CD4-positive, alpha-beta T cell treated with Interleukin-15 for 1 hour (primary cell): Measurements from ENCODE around the gene ME1.

Experiments
- DNase-seq: peaks from one replicate; pipeline ENCODE4 v3.0.0-alpha.2; 2020

The ME1 gene

GRCh38 chr6:83185096-83185495, 245.8 kb downstream of the ME1 start:
- DNase-seq, result no peak

- DNase-seq, result no peak
Measured at GRCh38 chr6:83183082-83183828, 247.6 kb downstream of the ME1 start.

GRCh38 chr6:83182114-83182513, 248.7 kb downstream of the ME1 start:
- DNase-seq, result no peak

- no peak for DNase-seq
Measured at GRCh38 chr6:83180426-83180950, 250.4 kb downstream of the ME1 start.

GRCh38 chr6:83176246-83176645, 254.6 kb downstream of the ME1 start:
- DNase-seq, result no peak

GRCh38 chr6:83169511-83169910, 261.3 kb downstream of the ME1 start:
- DNase-seq, result no peak

- no peak for DNase-seq
Measured at GRCh38 chr6:83169106-83169505, 261.7 kb downstream of the ME1 start.

- DNase-seq, result no peak
Measured at GRCh38 chr6:83168556-83168955, 262.3 kb downstream of the ME1 start.

GRCh38 chr6:83167726-83168278, 263.0 kb downstream of the ME1 start:
- DNase-seq, result no peak
